MM.1S (cell line): ENCODE results near the gene EXOSC6.
"Not testable (repeated sequence)": the region's sequence is repeated elsewhere in the genome, so short reads cannot be mapped to it uniquely, and the experiment has no call there.

ENCODE experiments used
- CTCF ChIP-seq: fragments of 300-600 bp; sonication (generic); IDR thresholded peaks from 2 replicates; pipeline ENCODE4 v1.5.1; 2016; ENCODE audit warnings: antibody characterized with exemption, low read length, mixed read lengths
- EZH2 ChIP-seq: fragments of 300-600 bp; sonication (generic); optimal IDR thresholded peaks from 2 replicates; pipeline ENCODE3; 2017; ENCODE audit warnings: low read depth, mild to moderate bottlenecking, antibody characterized with exemption, low read length, mixed read lengths
- EZH2phosphoT487 ChIP-seq: fragments of 300-600 bp; sonication (generic); IDR thresholded peaks from 2 replicates; pipeline ENCODE4 v1.6.1; 2018; ENCODE audit warnings: antibody characterized with exemption, low read length

GRCh38 chr16:70292148-70292547, 40.4 kb upstream of the EXOSC6 start:
- not testable (repeated sequence) for TF ChIP-seq EZH2, CTCF, EZH2phosphoT487
